Stimulated activated CD4-positive, alpha-beta T cell treated with anti-CD3 and anti-CD28 coated beads, Interleukin-15, amount 100 ng/mL, for 24 hours (primary cell): ENCODE measurements around the gene ZNF732.
"Not testable (repeated sequence)": the region's sequence is repeated elsewhere in the genome, so short reads cannot be mapped to it uniquely, and the experiment has no call there.

ENCODE experiments used
- DNase-seq: peaks from one replicate; pipeline ENCODE4 v3.0.0-alpha.2; 2020

ZNF732 gene

DNA sequence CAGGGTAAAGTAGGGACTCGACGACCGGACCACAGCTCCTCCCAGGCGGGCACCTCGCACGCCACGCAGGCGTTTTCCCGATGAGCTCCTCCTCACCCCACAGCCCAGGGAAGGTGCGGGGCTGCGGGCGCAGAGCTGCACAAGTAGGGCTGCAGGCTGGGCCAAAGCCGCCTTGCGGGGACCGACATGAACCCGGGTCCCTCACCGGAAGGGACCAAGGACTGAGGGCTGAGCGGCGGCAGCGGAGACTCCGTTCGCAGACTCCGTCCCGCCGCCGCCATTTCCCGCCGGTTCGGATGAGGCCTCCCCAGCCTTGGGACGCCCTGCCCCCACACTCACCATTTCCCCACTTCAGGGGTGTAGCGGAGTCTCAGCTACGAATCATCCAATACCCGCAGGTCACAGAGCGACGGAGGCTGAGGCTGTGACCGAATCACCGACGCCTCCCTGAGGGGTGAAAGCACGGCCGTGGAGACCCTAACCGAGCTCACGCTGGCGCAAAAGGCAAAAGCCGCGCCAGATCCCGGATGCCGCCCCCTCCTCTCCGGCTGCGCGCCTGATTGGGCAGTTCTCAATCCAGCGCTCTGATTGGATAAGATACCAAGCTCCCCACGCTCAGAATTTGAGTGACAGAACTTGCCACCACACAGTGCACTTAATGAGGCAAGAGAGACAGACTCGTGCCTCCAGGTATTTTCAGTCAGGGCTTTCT lies at the start of gene ZNF732:
TSS of gene ZNF732 (minus strand) at position 506 of the 712 bp plus-strand sequence. CDS start at position 342, 164 bp downstream.
- DNase-seq: no peak

GRCh38 chr4:340011-340410 lies 34.7 kb upstream of the ZNF732 start:
- DNase-seq: no peak

- DNase-seq: no peak
These were observed 33.5 kb upstream of the ZNF732 start for GRCh38 chr4:338759-339097.

DNA sequence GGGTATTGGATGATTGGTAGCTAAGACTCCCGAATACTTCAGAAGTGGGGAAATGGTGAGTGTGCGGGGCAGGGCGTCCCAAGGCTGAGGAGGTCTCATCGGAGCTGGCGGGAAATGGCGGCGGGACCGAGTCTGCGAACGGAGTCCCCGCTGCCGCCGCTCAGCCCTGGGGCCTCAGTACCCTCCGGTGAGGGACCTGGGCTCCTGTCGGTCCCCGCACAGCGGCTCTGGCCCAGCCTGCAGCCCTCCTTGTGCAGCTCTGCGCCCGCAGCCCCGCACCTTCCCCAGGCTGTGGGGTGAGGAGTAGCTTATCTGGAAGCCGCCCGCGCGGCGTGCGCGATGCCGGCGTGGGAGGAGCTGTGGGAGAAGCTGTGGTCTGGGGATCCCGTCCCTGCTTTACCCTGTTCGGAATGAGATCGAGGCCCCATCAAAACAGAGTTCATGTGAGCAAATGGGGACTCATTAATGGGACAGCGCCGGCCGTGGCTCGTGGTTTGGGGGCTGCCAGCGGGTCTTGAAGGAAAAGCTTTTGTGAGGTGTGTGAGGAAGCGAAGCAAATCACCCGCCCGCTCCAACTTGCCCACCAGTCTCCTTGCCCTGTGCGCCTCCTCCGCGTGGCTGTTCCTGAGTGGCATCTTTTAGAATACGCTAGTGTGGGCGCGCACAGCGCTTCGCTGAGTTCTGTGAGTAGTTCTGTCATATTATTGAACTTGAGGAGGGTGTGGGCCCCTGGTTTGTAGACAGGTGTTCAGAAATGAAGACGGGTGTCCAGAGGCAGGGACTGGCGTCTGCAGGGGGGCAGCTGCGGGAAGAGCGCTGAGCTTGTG lies 32.9 kb upstream of the ZNF732 start:
- DNase-seq: peak; percentile 71

GRCh38 chr4:337143-337931 lies 32.1 kb upstream of the ZNF732 start, which contains the start of gene ZNF141:
ZNF141 (plus strand) TSS chr4:337814; CDS start chr4:337984, 170 bp downstream.
- peak; percentile 92 for DNase-seq

- DNase-seq: no peak
These were observed 31.5 kb upstream of the ZNF732 start for GRCh38 chr4:336893-337142.

DNA sequence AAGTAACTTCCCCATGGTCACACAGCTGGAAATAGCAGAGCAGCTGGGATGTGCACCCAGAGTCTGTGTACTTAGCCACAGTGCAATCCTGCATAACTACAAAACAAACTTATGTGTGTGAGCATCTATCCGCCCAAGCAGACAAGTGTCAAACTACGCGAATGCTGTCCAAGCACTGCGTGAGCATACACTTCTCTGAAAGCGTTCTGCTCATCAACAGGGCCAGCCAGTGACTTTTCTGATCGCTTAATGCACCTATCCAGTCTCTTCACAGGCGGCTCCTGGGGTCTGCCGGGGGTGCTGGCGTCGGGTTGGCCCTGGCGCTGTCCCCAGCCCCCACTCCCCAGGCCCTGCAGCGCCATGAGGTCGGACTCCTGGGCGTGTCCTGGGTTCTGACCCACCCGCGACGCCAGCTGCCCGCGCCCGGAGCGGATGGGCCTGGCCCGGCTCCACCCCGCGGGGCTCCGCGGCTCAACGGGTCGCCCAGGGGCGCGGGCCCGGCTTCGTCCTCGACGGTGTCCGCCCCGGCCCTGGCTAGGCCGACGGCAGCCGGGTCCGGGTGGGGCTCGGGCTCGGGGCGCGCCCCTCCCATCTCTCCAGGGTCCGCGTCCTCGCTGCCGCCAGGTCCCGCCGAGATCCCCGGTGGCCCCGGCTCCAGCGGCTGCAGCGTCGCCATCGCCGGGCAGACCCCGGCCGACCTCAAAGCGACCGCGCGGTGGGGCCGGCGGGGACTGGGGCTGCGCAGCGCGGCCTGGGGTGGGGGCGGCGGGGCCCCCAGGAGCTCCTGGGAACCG lies 31.0 kb upstream of the ZNF732 start:
- no peak for DNase-seq

GRCh38 chr4:335515-335914 lies 30.2 kb upstream of the ZNF732 start:
- DNase-seq: no peak

GRCh38 chr4:328729-329128 lies 23.5 kb upstream of the ZNF732 start:
- DNase-seq: no peak

DNA sequence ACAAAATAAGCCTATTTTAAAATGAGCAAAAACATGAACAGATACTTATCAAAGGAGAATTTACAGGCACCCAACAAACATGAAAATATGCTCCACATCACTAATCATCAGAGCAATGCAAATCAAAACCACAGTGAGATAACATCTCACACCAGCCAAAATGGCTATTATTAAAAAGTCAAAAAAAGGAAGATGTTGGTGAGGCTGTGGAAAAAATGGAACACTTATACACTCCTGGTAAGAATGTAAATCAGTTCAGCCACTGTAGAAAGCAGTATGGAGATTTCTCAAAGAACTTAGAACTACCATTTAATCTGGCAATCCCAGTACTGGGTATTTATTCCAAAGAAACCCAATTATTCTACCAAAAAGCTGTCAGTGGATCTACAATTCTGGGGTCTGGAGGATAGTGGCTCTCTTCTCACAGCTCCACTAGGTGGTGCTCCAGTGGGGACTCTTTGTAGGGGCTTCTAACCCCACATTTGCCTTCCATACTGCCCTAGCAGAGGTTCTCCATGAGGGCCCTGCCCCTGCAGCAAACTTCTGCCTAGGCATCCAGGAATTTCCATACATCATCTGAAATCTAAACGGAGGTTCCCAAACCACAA lies 9.1 kb upstream of the ZNF732 start:
- DNase-seq: no peak

GRCh38 chr4:309807-310206 lies 4.5 kb upstream of the ZNF732 start:
- DNase-seq: no peak

DNA sequence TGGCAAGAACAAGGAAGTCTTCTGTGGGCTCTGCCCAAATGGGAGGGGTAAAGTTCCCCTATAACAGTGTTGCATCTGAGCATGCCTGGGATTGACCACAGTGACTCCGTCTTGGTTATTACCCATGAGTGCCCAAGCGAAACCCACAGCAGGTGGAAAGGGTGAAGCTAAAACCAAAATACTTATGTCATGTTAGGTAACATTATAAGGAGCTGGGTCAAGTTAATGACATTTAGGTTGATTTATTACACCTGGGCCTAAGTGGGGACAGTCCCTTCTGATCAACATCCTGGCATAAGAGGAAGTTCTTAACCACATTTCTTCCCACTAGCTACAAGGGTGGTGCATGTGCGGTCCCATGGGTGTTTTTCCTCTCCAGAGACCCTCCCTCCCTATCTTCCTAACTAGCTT lies 1.3 kb upstream of the ZNF732 start:
- no peak for DNase-seq

GRCh38 chr4:304516-304915 lies 758 bp downstream of the ZNF732 start:
- not testable (repeated sequence) for DNase-seq

DNA sequence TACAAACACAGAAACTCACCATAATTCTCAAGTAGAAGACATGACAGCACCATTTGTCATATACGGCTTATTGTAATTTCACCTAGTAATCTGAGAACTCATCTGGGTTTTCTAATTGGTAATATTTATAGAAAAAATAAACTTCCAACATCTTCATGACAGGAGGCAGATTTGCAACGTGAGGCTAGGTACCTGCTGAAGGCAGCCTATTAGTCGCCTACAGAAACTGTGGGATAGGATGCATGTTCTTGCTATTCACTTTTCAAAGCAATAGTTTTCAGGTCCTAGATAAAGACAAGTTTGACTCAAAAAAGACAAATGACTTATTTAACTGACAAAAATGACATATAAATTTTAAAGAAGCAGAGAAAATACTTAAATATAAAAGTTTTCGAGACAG lies 2.9 kb downstream of the ZNF732 start:
- DNase-seq: no peak

- no peak for DNase-seq
These were observed 10.5 kb downstream of the ZNF732 start for GRCh38 chr4:294732-295131.

DNA sequence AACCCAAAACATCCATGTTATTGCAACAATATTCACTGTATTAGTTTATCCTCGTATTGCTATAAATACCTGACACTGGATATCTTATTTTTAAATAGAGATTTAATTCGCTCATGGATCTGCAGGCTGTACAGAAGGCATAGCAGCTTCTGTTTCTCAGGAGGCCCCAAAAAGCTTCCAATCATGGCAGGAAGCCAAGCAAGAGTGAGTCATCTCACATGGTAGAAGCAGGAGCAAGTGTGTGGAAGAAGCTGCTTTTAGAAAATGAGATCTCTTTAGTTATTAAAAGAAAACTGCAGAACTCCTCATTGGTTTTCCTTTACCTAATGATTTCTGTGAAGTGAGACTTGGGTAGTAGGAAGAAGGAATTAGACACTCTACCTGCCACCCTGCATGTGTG lies 16.4 kb downstream of the ZNF732 start:
- no peak for DNase-seq

GRCh38 chr4:273309-274017 lies 31.8 kb downstream of the ZNF732 start:
- no peak for DNase-seq

- no peak for DNase-seq
These were observed 33.7 kb downstream of the ZNF732 start for GRCh38 chr4:271492-272103.

GRCh38 chr4:259240-259639 lies 46.0 kb downstream of the ZNF732 start:
- peak; percentile 16 for DNase-seq

GRCh38 chr4:256492-256891 lies 48.8 kb downstream of the ZNF732 start:
- no peak for DNase-seq
